ENCODE measurements around the gene PECR. TPM values are rescaled to one million over a fixed set of nuclear protein-coding genes. Genes with fewer than 3 reads are reported as not detected.

The PECR gene
- total and polyA plus RNA-seq, 9 of the 15 experiments (the other 6 are each of a cell fraction or from before 2014, with no cell fraction given): 1.1 to 10.3 (median 8.2) TPM

- Histone ChIP-seq H3K4me3 (no peak overlapping the region), H3K4me1 (replicated peaks in 1 of 2; ENCODE audit: control insufficient read depth in 2 of 2, insufficient read depth in 2 of 2, low read length in 2 of 2) (peaks cover 5 to 14% of the 10 kb centered on the region in 2 experiments; a peak in 4 of 5 replicates), H3K27ac (ENCODE audit: extremely low read depth, low read depth, low read length) (peak overlapping the region; percentile 46; the same call in 2 of the 3 replicates), H4K20me1 (replicated peaks; ENCODE audit: control insufficient read depth, insufficient read depth, low read length) (no peaks in the 10 kb centered on the region; the same call in 1 of the 2 replicates), H2AFZ (ENCODE audit: low read depth, low read length) (peak overlapping the region; percentile 88), H3K27me3 (ENCODE audit: control insufficient read depth in 2 of 2, insufficient read depth in 2 of 2, low read length in 2 of 2) (no peaks in the 10 kb centered on the region), H3K9me3 (replicated peaks; ENCODE audit: control insufficient read depth, insufficient read depth, low read depth, low read length) (no peaks in the 10 kb centered on the region), H3K79me2 (ENCODE audit: control insufficient read depth, insufficient read depth, low read length) (peaks cover 37% of the 10 kb centered on the region), H3K36me3 (ENCODE audit: control insufficient read depth, insufficient read depth, low read length) (peaks cover 26% of the 10 kb centered on the region; the same call in 2 of the 3 replicates), H3K9me1 (ENCODE audit: control insufficient read depth, insufficient read depth, low read length) (no peaks in the 10 kb centered on the region), H3K9ac (ENCODE audit: insufficient read depth in 1 of 2, low read depth in 2 of 2, low read length in 2 of 2) (peak overlapping the region; percentile 75 to 79; a peak in 3 of 4 replicates), H3K4me2 (ENCODE audit: insufficient read depth, low read length) (peak overlapping the region; percentile 73)
- FAIRE-seq (no peak), ATAC-seq (peak; percentile 58), DNase-seq (ENCODE audit: extremely low read depth in 1 of 4, low spot score in 3 of 4) (peak in 3 of 4 experiments; percentile 8 to 60 (median 12))
- 27% methylated on average over 13 of the region's 13 CpGs for WGBS (ENCODE audit: insufficient coverage, low coverage, missing lambda C conversion rate)
- intact Hi-C loops (cut with micrococcal nuclease): loop anchor here (5.0 to 10.0 kb wide), 3 partner anchors 35 to 153 kb away; no protein-coding TSS in a partner anchor
- in situ Hi-C loops (cut with MboI): no loop called here
- ChIA-PET POLR2A (interaction anchor here (1.5 to 1.6 kb wide), 2 partner anchors 11 to 14 kb away, joined by 4 read pairs; no protein-coding TSS in a partner anchor), CTCF (ENCODE audit: low intra/inter-chr PET ratio) (no interaction called here)
- BruUV-seq (replicated peaks): no TSS peak
- 0 out of 2 replicates have a peak, but pooled peaks have one; percentile 13 for TF ChIP-seq POLR2G (IDR thresholded peaks at IDR 0.05; ENCODE audit: low read depth, low read length)
- no peak for TF ChIP-seq MEF2D (tag; conservative IDR thresholded peaks at IDR 0.05; ENCODE audit: low read depth)
- peak; percentile 15 to 20; a peak in 1 of 4 replicates for TF ChIP-seq NRF1 (conservative IDR thresholded peaks at IDR 0.05 in 1 of 2, IDR thresholded peaks at IDR 0.05 in 1 of 2)
These were observed 26.2 kb upstream of the PECR start for GRCh38 chr2:216107760-216108159.

- POLR2A ChIA-PET: interaction anchor here (1.5 to 1.6 kb wide), 2 partner anchors 11 to 13 kb away, joined by 4 read pairs; no protein-coding TSS in a partner anchor
- in situ Hi-C loops (cut with MboI): no loop called here
- no TSS peak for BruUV-seq (replicated peaks)
- Histone ChIP-seq H3K4me1 (replicated peaks in 1 of 2; ENCODE audit: control insufficient read depth in 2 of 2, insufficient read depth in 2 of 2, low read length in 2 of 2) (peaks cover 5 to 14% of the 10 kb centered on the region in 2 experiments; a peak in 4 of 5 replicates), H3K79me2 (ENCODE audit: control insufficient read depth, insufficient read depth, low read length) (peaks cover 32% of the 10 kb centered on the region), H4K20me1 (replicated peaks; ENCODE audit: control insufficient read depth, insufficient read depth, low read length) (no peaks in the 10 kb centered on the region), H3K9me3 (replicated peaks; ENCODE audit: control insufficient read depth, insufficient read depth, low read depth, low read length) (no peaks in the 10 kb centered on the region), H3K9me1 (ENCODE audit: control insufficient read depth, insufficient read depth, low read length) (no peaks in the 10 kb centered on the region), H3K36me3 (ENCODE audit: control insufficient read depth, insufficient read depth, low read length) (peaks cover 21% of the 10 kb centered on the region; the same call in 2 of the 3 replicates), H3K4me2 (ENCODE audit: insufficient read depth, low read length) (peak overlapping the region; percentile 73), H3K9ac (ENCODE audit: insufficient read depth in 1 of 2, low read depth in 2 of 2, low read length in 2 of 2) (peak overlapping the region; percentile 38 to 79; a peak in 2 of 4 replicates), H3K27ac (ENCODE audit: extremely low read depth, low read depth, low read length) (no peak overlapping the region; the same call in 2 of the 3 replicates), H3K4me3 (no peak overlapping the region), H2AFZ (ENCODE audit: low read depth, low read length) (peak overlapping the region; percentile 88), H3K27me3 (ENCODE audit: control insufficient read depth in 2 of 2, insufficient read depth in 2 of 2, low read length in 2 of 2) (no peaks in the 10 kb centered on the region)
- no peak for FAIRE-seq
- CTCF ChIA-PET (ENCODE audit: low intra/inter-chr PET ratio): no interaction called here
- no peak for DNase-seq (ENCODE audit: extremely low read depth in 1 of 4, low spot score in 3 of 4)
- WGBS (ENCODE audit: insufficient coverage, low coverage, missing lambda C conversion rate): 81% methylated on average over 8 of the region's 8 CpGs
- ATAC-seq: no peak
- intact Hi-C loops (cut with micrococcal nuclease): loop anchor here (5.0 to 10.0 kb wide), 3 partner anchors 35 to 153 kb away; no protein-coding TSS in a partner anchor
- TF ChIP-seq BCOR (IDR thresholded peaks at IDR 0.05): no peak
- no peak for TF ChIP-seq HDAC1 (IDR thresholded peaks at IDR 0.05)
- no peak for TF ChIP-seq RBM17 (IDR thresholded peaks at IDR 0.05; ENCODE audit: borderline replicate concordance, low read depth, low read length)
- no peak for TF ChIP-seq PHF20 (IDR thresholded peaks at IDR 0.05; ENCODE audit: partially characterized antibody)
- no peak for TF ChIP-seq ZKSCAN8 (CRISPR knock-in tag; IDR thresholded peaks at IDR 0.05)
- TF ChIP-seq TFAP4 (CRISPR knock-in tag; IDR thresholded peaks at IDR 0.05; ENCODE audit: borderline replicate concordance): no peak
- TF ChIP-seq SNRNP70 (optimal IDR thresholded peaks at IDR 0.05; ENCODE audit: low read depth, low read length): no peak
- no peak for TF ChIP-seq SMARCA5 (IDR thresholded peaks at IDR 0.05)
- no peak for TF ChIP-seq E2F4 (CRISPR knock-in tag; IDR thresholded peaks at IDR 0.05; ENCODE audit: low read depth)
- TF ChIP-seq E2F1 (CRISPR knock-in tag; IDR thresholded peaks at IDR 0.05): no peak
These were observed 25.7 kb upstream of the PECR start for GRCh38 chr2:216107320-216107719.
